ENCODE results near the gene OBP2B. TPM values are rescaled to one million over a fixed set of nuclear protein-coding genes. Genes with fewer than 3 reads are reported as not detected.

The OBP2B gene
- polyA plus RNA-seq, 1 experiment, result not detected

DNA sequence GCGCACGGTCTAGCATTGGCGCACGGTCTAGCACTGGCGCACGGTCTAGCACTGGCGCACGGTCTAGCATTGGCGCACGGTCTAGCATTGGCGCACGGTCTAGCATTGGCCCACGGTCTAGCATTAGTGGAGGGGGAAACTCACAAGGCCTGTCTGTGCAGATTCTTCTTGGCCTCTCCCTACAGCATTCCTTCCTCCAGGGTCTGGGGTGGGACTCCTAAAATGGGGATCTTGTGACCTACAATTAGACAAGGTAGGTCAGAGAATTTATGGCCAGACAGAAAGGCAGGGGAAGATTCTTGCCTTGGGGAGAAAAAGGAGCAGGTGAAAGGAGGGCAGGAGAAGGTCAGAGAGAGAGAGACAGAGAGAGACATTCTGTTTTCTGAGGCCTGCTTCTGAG, 39.9 kb downstream of the OBP2B start:
- H3K4me3 ChIP-seq (ENCODE audit: low read depth, low read length), result no peak overlapping the region
- ChIA-PET CTCF (interaction anchor here (1.4 kb wide), 1 partner anchor 12 kb away, joined by 4 read pairs; no protein-coding TSS in a partner anchor), POLR2A (no interaction called here)
- H3K27me3 ChIP-seq (ENCODE audit: control insufficient read depth, insufficient read depth, low read length), result peaks cover 19% of the 10 kb centered on the region
- no peak overlapping the region for H3K27ac ChIP-seq (ENCODE audit: low read depth, low read length)
- no peak for DNase-seq (ENCODE audit: low read depth, low spot score)
- TF ChIP-seq, protein P1, sequence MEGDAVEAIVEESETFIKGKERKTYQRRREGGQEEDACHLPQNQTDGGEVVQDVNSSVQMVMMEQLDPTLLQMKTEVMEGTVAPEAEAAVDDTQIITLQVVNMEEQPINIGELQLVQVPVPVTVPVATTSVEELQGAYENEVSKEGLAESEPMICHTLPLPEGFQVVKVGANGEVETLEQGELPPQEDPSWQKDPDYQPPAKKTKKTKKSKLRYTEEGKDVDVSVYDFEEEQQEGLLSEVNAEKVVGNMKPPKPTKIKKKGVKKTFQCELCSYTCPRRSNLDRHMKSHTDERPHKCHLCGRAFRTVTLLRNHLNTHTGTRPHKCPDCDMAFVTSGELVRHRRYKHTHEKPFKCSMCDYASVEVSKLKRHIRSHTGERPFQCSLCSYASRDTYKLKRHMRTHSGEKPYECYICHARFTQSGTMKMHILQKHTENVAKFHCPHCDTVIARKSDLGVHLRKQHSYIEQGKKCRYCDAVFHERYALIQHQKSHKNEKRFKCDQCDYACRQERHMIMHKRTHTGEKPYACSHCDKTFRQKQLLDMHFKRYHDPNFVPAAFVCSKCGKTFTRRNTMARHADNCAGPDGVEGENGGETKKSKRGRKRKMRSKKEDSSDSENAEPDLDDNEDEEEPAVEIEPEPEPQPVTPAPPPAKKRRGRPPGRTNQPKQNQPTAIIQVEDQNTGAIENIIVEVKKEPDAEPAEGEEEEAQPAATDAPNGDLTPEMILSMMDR (IDR thresholded peaks at IDR 0.05; ENCODE audit: low read depth, low read length), result no peak
- H3K9me3 ChIP-seq (ENCODE audit: control insufficient read depth, insufficient read depth, low read length), result no peaks in the 10 kb centered on the region; the same call in 1 of the 2 replicates

DNA sequence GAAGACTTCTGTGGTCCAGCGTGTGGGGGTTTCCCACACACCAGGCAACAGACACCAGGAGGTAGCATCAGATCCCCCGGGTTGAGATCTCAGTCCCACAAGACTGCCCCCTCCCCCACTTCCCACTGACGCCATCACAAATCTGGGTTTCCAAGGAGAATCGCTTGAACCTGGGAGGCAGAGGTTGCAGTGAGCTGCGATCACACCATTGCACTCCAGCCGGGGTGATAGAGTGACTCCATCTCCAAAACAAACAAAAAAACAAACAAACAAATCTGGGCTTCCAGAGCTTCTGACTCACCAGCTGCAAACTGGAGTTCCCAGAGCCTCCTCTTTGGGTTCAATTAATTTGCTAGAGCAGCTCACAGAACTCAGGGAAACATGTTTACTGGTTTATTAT, 40.6 kb downstream of the OBP2B start:
- ChIA-PET POLR2A (no interaction called here), CTCF (interaction anchor here (1.4 kb wide), 2 partner anchors 13 to 319 kb away, joined by 4 read pairs; no protein-coding TSS in a partner anchor)
- Histone ChIP-seq H3K27me3 (ENCODE audit: control insufficient read depth, insufficient read depth, low read length) (peaks cover 14% of the 10 kb centered on the region), H3K27ac (ENCODE audit: low read depth, low read length) (no peak overlapping the region), H3K4me3 (ENCODE audit: low read depth, low read length) (no peak overlapping the region), H3K9me3 (ENCODE audit: control insufficient read depth, insufficient read depth, low read length) (no peaks in the 10 kb centered on the region; the same call in 1 of the 2 replicates)
- TF ChIP-seq, protein P1 (IDR thresholded peaks at IDR 0.05; ENCODE audit: low read depth, low read length), result no peak
- DNase-seq (ENCODE audit: low read depth, low spot score), result no peak

DNA sequence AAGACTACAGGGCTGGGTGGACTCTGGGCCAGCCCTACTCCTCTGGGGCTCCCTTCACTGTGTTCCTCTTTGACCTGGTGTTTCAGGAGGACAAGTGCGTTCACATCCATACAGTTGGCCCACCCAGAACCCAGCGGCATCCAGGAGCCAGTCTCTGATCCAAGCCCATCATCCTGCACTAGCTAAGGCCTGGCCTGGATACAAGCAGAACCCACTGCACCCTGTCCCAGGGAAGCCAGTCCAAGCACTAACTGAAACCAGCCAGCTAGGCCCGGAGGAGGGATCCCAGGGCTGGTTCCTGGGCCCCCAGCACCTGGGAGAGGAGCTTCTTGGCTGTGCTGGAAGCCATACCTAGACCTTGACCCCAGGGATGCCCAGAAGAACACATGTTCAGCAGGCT, 41.3 kb downstream of the OBP2B start:
- CTCF ChIA-PET, result interaction anchor here (0.8 to 1.4 kb wide), 4 partner anchors 13 to 319 kb away, joined by 4 to 6 read pairs (median 4); no protein-coding TSS in a partner anchor
- Histone ChIP-seq H3K4me3 (ENCODE audit: low read depth, low read length) (no peak overlapping the region), H3K9me3 (ENCODE audit: control insufficient read depth, insufficient read depth, low read length) (no peaks in the 10 kb centered on the region; the same call in 1 of the 2 replicates), H3K27me3 (ENCODE audit: control insufficient read depth, insufficient read depth, low read length) (peaks cover 16% of the 10 kb centered on the region), H3K27ac (ENCODE audit: low read depth, low read length) (no peak overlapping the region)
- POLR2A ChIA-PET, result no interaction called here
- DNase-seq (ENCODE audit: low read depth, low spot score), result no peak
- TF ChIP-seq, protein P1 (IDR thresholded peaks at IDR 0.05; ENCODE audit: low read depth, low read length), result no peak

DNA sequence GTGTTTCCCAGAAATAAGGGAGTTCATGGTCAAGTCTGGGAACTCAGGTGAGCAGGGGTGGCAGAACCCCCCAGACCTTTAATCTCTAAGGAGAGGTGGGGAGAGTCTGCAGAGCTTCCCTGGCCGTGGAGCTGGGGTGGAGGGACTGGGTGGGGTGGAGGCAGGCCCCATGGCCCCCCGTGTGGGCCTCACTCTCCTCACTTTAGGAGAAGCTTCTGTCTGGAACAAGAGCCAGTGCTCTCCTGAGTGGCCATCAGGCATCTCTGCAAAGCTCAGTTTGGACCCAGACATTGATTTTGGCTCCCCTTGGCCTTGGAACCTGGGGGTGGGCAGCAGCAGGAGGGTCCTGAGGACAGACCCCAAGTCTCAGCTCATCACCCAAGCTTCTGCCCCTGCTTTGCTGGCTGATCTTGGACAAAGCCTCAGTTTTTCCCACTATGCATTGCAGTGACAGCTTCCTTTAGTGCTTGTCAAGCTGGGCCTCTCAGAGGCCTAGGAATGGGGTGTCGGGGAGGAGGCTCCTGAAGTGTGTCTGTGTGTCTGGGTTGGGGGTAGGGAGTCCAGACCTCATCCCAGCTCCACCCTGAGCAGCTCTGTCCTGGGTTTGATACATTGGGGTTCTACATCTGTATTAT, 41.8 kb downstream of the OBP2B start:
- H3K9me3 ChIP-seq (ENCODE audit: control insufficient read depth, insufficient read depth, low read length), result no peaks in the 10 kb centered on the region; the same call in 1 of the 2 replicates
- no peak overlapping the region for H3K27ac ChIP-seq (ENCODE audit: low read depth, low read length)
- POLR2A ChIA-PET, result no interaction called here
- peaks cover 18% of the 10 kb centered on the region for H3K27me3 ChIP-seq (ENCODE audit: control insufficient read depth, insufficient read depth, low read length)
- TF ChIP-seq, protein P1 (IDR thresholded peaks at IDR 0.05; ENCODE audit: low read depth, low read length), result no peak
- CTCF ChIA-PET, result interaction anchor here (0.8 to 1.4 kb wide), 3 partner anchors 14 to 320 kb away, joined by 4 to 6 read pairs (median 4); no protein-coding TSS in a partner anchor
- no peak for DNase-seq (ENCODE audit: low read depth, low spot score)
- no peak overlapping the region for H3K4me3 ChIP-seq (ENCODE audit: low read depth, low read length)

DNA sequence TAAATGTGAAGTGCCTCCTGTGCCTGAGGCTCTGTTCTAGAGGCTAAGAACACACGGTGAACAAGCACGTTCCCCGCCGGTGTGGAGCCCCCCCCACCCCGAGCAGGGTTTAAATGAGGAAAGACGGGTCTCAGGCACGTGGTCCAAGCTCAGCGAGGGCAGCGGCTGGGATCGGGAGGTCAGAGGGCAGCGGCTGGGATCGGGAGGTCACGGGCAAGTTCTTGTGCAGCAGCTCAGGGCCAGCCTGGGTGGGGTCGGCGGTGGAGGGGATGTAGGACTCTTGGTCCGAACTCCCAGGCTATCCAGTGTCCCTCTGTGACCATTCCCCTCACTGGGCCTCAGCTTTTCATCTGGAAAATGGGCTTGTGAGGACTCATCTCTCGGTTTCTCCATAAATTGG, 42.7 kb downstream of the OBP2B start:
- CTCF ChIA-PET, result interaction anchor here (1.3 kb wide), 1 partner anchor 14 kb away, joined by 6 read pairs; no protein-coding TSS in a partner anchor
- TF ChIP-seq, protein P1 (IDR thresholded peaks at IDR 0.05; ENCODE audit: low read depth, low read length), result no peak
- no peak overlapping the region for H3K27ac ChIP-seq (ENCODE audit: low read depth, low read length)
- no peak for DNase-seq (ENCODE audit: low read depth, low spot score)
- POLR2A ChIA-PET, result no interaction called here
- no peak overlapping the region for H3K4me3 ChIP-seq (ENCODE audit: low read depth, low read length)
- H3K27me3 ChIP-seq (ENCODE audit: control insufficient read depth, insufficient read depth, low read length), result peaks cover 11% of the 10 kb centered on the region
- no peaks in the 10 kb centered on the region; the same call in 1 of the 2 replicates for H3K9me3 ChIP-seq (ENCODE audit: control insufficient read depth, insufficient read depth, low read length)
